ENCODE results near the gene RBM34. TPM values are rescaled to one million over a fixed set of nuclear protein-coding genes. Genes with fewer than 3 reads are reported as not detected.

The RBM34 gene
- total RNA-seq, 1 donor from 2014 or later, result 53.6 TPM

DNA sequence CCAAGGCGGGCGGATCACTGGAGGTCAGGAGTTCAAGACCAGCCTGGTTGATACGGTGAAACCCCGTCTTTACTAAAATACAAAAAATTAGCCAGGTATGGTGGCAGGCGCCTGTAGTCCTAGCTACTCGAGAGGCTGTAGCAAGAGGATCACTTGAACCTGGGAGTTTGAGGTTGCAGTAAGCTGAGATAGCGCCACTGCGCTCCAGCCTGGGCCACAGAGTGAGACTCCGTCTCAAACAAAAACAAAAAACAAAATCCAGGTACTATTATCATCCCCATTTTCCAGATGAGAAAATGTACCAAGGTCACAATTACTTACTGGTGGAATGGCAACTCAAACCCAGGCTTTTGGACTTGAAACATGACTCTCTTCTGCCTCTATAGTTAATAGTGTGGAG lies 36.9 kb downstream of the RBM34 start:
- DNase-seq (ENCODE audit: low spot score in 2 of 2), result no peak
- Histone ChIP-seq H3K27ac (no peak overlapping the region), H3K9me3 (no peaks in the 10 kb centered on the region), H3K4me1 (peaks cover 0 to 4% of the 10 kb centered on the region in 2 donors), H3K27me3 (no peaks in the 10 kb centered on the region), H3K36me3 (peaks cover 13 to 27% of the 10 kb centered on the region in 2 donors), H3K4me3 (no peak overlapping the region)
- TF ChIP-seq, protein P1, sequence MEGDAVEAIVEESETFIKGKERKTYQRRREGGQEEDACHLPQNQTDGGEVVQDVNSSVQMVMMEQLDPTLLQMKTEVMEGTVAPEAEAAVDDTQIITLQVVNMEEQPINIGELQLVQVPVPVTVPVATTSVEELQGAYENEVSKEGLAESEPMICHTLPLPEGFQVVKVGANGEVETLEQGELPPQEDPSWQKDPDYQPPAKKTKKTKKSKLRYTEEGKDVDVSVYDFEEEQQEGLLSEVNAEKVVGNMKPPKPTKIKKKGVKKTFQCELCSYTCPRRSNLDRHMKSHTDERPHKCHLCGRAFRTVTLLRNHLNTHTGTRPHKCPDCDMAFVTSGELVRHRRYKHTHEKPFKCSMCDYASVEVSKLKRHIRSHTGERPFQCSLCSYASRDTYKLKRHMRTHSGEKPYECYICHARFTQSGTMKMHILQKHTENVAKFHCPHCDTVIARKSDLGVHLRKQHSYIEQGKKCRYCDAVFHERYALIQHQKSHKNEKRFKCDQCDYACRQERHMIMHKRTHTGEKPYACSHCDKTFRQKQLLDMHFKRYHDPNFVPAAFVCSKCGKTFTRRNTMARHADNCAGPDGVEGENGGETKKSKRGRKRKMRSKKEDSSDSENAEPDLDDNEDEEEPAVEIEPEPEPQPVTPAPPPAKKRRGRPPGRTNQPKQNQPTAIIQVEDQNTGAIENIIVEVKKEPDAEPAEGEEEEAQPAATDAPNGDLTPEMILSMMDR (IDR thresholded peaks at IDR 0.05), result no peak
- intact Hi-C loops (cut with DNase I), result no loop called here

DNA sequence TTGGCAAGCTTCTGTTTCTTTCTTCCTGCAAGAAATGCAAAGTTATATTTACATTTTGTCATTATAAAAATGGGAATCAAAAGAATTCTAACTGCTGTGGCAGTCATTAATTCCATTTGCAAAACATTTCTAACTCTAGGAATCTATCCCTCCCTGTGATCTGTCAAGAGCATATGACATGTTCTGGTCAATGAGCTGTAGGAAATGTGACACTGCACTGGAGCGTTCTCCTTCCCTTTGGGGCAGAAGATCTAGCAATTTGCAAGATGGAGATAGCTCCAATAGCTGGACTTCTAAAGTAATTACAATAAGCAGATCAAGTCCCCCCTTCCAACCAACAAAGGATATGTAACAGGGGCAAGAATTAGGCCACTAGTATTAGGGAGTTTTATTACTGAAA lies 38.7 kb downstream of the RBM34 start:
- peaks cover 30 to 45% of the 10 kb centered on the region in 2 donors for H3K36me3 ChIP-seq
- no peaks in the 10 kb centered on the region for H3K27me3 ChIP-seq
- H3K9me3 ChIP-seq, result no peaks in the 10 kb centered on the region
- no peak for DNase-seq (ENCODE audit: low spot score in 2 of 2)
- no peak overlapping the region for H3K27ac ChIP-seq
- H3K4me1 ChIP-seq, result peaks cover 0 to 4% of the 10 kb centered on the region in 2 donors
- intact Hi-C loops (cut with DNase I), result no loop called here
- TF ChIP-seq, protein P1 (IDR thresholded peaks at IDR 0.05), result no peak
- H3K4me3 ChIP-seq, result no peak overlapping the region

DNA sequence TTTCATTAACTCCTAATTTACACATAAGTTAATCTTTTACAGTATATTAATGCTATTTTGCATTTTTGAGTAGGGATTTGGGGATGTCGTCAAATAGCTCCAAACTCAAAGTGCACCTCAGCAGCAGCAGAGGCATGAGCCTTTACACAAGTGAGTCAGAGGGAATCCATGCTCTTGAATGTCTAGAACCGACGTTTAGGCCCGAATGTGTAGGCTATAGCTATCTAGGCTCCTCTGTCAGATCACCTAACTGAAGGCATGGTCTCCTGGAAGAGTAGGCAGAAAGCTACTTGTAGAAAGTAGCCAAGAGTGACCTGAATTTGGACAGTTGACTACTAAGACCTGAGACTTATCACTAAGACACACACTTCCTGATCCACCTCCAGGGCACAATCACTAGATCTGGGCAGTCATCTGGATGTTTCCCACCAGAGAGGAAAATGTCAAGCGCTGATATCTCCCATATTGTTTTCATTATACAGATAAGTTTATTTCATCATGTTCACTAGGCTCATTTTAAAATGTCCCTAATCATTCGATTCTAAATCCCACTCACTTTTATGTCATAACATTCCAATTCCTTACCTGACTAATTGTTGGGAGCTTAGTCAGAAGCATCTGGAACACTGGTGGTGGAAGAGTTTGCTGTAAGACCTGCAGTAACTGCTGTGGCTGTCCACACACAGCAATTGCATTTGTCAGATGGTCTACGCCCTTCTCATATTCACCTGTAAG lies 47.7 kb downstream of the RBM34 start:
- intact Hi-C loops (cut with DNase I), result no loop called here
- no peak overlapping the region for H3K4me3 ChIP-seq

DNA sequence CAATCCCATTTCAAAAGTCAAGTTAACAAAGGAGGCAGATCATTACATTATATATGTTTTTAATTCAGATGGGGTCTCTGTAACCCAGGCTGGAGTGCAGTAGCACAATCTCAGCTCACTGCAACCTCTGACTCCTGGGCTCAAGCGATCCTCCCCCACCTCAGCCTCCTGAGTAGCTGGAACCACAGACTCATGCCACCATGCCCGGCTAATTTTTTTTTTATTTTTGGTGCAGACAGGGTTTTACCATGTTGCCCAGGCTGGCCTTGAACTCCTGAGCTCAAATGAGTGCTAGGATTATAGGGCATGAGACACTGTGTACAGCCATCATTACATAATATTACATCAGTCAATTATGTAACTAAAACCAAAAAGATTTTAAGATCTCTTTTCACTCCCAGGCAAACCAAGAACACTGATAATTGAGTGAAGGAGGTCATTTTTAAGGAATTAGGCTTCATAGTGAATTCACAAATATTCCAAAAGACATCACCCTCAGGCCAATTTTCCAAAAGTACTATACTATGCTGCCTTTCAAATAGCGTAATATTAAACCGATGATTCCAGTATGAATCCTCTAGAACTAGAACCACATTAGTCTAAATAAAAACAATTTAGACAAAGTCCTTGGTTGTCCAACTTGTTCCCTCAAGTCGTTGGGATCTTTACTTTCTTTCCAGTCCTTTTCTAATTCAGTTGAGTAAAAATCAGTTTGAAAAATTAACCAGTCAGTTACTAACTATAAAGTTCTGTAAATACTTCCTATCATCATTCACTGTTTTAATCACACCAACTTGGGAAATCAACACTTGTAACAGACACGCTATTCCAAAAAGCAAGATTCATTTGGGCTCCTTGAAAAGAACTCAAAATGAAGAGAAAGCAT lies 48.5 kb downstream of the RBM34 start:
- TF ChIP-seq, protein P1 (IDR thresholded peaks at IDR 0.05), result no peak
- Histone ChIP-seq H3K4me3 (no peak overlapping the region), H3K36me3 (peaks cover 63 to 84% of the 10 kb centered on the region in 2 donors), H3K27me3 (no peaks in the 10 kb centered on the region), H3K4me1 (no peaks in the 10 kb centered on the region), H3K9me3 (no peaks in the 10 kb centered on the region), H3K27ac (no peak overlapping the region)
- DNase-seq (ENCODE audit: low spot score in 2 of 2), result no peak
- intact Hi-C loops (cut with DNase I), result no loop called here

More for the DNA sequence above, 47.7 kb downstream of the RBM34 start:
- H3K4me1 ChIP-seq, result no peaks in the 10 kb centered on the region
- TF ChIP-seq, protein P1 (IDR thresholded peaks at IDR 0.05), result no peak
- H3K36me3 ChIP-seq, result peaks cover 66 to 92% of the 10 kb centered on the region in 2 donors
- H3K9me3 ChIP-seq, result no peaks in the 10 kb centered on the region
- H3K27ac ChIP-seq, result no peak overlapping the region
- no peak for DNase-seq (ENCODE audit: low spot score in 2 of 2)
- H3K27me3 ChIP-seq, result no peaks in the 10 kb centered on the region

DNA sequence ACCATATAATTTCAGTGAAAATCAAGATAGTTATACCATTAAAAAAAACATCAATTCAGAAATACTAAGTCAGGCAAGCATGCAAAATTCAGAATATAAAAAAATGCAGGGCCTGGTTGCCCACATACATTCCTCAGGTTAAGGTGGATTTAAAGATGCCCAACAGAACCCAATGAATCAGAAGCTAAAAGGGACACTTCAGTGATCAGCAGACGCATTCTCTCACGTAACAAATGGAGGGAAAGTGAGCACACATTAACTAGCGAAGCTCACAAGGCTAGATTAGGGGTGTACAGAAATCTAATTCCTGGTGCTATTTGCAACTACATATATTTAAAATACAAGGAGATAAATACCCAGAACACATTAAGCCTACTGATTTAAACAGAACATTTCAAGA lies 49.9 kb downstream of the RBM34 start:
- Histone ChIP-seq H3K9me3 (no peaks in the 10 kb centered on the region), H3K27me3 (no peaks in the 10 kb centered on the region), H3K4me3 (no peak overlapping the region), H3K36me3 (peaks cover 51 to 71% of the 10 kb centered on the region in 2 donors), H3K27ac (no peak overlapping the region), H3K4me1 (no peaks in the 10 kb centered on the region)
- no peak for DNase-seq (ENCODE audit: low spot score in 2 of 2)
- TF ChIP-seq, protein P1 (IDR thresholded peaks at IDR 0.05), result no peak
- intact Hi-C loops (cut with DNase I), result no loop called here

Measured in ascending aorta (tissue), 2 donors.